GM21619 (cell line): ENCODE results near the gene DDX54.
"Not testable (repeated sequence)": the region's sequence is repeated elsewhere in the genome, so short reads cannot be mapped to it uniquely, and the experiment has no call there.

Experiments
- ATAC-seq: cut with Tn5 transposase; IDR thresholded peaks from one replicate; pipeline ENCODE4 v1.9.1; 2021; ENCODE audit not compliant: unreplicated experiment

DDX54 gene

DNA sequence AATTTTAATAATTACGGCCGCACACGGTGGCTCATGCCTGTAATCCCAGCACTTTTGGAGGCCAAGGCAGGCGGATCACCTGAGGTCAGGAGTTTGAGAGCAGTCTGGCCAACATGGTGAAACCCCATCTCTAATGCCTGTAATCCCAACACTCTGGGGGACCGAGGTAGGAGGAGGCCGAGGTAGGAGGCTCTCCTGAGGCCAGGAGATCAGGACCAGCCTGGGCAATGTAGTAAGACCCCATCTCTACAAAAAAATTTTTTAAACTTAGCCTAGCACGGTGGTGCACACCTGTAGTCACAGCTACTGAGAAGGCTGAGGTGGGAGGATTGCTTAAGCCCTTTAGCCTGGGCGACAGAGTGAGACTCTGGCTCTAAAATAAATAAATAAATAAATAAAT lies 41.3 kb downstream of the DDX54 start:
- no peak for ATAC-seq

DNA sequence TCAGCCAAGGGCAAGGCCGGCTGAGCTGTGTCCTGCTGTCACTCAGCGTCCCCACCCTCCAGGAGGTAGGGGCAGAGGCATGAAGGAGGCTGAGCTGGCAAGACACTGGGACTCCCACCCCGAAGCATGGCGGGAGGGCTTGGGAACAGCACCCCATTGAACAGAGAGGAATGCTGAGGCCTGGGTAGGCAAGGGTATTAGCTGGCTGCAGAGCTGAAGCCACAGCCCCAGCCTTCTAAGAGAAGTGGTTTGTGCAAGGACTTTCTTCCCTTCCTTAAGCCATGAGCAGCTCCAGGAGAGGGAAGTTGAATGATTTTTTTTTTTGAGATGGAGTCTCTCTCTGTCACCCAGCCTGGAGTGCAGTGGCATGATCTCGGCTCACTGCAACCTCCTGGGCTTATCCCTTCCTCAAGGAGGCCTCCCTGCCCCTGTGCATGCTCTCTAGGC lies 42.4 kb downstream of the DDX54 start:
- ATAC-seq, result no peak

DNA sequence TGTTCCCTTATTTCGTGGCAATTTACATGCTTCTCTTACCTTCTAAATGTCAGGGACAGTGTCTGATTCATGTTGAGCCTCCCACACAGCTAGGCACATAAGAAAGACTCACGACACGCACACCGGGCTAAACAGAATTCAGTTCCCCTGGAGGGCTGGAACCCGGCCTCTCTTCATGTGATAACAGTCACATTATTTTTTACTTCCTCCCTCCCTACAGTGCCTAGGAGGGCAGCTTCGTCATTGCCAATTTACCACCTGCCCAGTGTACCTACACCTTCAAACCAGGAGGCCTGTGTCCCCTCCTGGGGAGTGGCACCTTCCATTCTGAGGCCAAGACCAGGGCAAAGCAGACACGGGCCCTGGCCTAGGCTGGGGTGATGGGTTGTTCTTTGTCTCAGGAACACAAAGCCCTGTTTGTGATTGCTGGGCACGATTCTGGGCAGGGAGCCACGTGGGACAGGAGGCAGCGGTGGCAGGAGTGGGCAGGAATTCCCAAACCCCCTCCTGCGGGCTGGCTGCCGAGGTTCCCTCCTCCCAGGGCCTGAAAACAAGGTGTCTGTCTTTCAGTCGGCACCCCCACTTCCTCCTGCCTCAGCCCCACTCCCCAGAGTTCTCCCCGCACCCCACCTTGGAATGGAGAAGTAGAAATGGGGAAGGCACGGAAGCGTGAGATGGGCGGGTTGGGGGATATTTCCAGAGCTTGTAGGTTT lies 42.9 kb downstream of the DDX54 start:
- no peak for ATAC-seq

DNA sequence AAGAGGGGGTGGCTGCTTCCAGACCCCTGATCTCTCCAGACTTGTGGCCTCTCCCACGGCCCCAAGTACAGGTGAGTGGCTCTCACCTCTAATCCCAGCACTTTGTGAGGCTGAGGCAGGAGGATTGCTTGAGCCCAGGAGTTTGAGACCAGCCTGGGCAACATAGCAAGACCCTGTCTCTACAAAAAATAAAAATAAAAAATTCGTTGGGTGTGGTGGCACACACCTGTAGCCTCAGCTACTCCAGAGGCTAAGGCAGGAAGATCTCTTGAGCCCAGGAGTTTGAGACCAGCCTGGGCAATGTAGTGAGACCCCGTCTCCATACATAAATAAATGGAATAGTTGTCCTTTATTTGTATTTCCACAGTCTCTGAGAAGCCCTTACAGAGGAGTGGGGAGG lies 43.6 kb downstream of the DDX54 start:
- ATAC-seq, result not testable (repeated sequence)

DNA sequence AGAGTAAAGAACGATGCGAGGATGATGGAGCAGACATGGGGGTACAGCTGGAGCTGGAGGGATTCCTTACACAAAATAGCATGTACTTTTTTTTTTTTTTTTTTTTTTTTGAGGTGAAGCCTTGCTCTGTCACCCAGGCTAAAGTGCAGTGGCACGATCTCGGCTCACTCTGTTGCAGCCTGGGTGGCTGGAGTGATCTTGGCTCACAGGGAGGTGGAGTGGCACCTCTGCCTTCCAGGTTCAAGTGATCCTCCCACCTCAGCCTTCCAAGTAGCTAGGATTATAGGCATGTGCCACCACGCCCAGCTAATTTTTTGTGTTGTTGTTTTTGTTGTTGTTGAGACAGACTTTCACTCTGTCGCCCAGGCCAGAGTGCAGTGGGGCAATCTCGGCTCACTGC lies 44.6 kb downstream of the DDX54 start:
- no peak for ATAC-seq

DNA sequence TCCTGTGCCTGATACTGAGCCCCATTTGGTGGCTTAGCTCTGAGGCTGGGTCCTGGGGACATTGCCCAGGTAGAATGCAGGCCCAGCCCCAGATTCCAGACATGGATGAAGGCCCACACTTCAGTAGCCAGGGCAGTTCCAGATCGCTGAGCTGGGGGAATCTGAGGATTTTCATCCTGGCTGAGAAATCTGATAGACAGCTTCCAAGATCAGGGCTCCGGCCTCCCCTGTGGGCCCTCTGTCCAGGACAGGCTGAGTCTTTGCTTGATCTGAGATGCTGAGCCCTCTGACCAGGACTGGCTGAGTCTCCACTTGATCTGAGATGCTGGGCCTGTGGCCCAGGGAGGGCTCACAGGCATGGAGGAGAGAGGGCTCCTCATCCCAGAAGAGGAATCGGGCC lies 46.5 kb downstream of the DDX54 start:
- ATAC-seq, result no peak

DNA sequence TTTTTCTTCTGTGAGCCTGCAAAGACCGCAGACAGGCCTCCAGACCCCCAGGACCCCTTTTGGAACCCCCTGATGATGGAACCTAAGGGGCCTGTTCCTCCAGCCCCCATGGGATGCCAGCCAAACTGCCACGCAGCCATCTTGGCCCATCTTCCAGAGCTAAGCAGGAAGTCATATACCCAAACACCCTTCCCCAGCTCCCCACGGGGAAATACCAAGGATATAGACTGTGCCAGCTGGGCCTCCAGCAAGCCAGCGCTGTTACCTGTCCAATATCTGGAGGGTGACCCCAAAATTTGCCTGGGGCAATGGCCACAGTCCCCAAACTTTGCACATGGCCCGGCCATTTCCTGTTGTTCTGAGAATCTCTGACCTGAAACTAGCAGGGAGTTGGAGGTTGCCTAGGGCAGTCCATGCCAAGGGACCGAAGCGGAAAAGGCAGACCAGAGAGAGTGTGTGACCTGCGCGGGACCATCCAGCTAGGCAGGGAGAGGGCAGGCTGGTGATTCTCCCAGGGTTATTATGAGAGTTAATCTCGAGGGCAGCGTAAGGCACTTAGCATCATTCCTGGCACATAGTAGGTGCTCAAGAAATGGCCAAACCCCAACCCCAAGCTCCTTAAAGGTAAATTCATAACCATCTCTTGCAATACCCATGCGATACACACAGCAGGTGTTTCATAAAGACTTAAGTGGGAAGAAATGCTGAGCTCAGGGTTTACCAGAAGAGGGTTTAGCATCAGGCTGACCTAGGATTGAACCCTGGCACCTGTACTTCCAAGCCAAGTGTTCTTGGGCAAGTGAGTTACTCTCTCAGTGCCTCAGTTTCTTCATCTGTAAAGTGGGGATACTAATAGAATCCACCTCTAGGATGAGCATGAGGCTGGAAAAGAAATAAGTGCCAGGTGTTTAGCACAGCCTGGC lies 47.2 kb downstream of the DDX54 start:
- ATAC-seq, result no peak

DNA sequence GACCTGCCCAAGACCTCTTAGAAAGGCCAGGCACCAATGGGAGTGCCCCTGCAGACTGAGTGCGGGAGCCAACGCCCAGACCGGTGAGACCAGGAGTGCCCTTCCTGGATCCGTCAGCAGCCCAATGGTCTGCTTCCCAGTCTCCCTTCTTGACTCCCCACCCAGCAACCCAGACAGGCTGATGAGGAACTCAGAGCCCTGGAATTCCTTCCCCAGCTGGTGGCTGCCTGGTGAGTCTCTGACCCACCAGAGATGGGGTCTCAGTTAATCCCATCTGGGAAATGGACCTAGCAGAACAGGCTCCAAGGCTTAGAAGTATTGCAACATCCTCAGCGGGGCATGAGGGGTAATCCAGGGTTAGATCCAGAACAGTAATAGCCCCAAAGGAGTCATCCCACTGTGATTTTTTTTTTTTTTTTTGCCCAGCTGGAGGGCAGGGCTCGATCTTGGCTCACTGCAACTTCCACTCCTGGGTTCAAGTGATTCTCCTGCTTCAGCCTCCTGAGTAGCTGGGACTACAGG lies 48.2 kb downstream of the DDX54 start:
- no peak for ATAC-seq

DNA sequence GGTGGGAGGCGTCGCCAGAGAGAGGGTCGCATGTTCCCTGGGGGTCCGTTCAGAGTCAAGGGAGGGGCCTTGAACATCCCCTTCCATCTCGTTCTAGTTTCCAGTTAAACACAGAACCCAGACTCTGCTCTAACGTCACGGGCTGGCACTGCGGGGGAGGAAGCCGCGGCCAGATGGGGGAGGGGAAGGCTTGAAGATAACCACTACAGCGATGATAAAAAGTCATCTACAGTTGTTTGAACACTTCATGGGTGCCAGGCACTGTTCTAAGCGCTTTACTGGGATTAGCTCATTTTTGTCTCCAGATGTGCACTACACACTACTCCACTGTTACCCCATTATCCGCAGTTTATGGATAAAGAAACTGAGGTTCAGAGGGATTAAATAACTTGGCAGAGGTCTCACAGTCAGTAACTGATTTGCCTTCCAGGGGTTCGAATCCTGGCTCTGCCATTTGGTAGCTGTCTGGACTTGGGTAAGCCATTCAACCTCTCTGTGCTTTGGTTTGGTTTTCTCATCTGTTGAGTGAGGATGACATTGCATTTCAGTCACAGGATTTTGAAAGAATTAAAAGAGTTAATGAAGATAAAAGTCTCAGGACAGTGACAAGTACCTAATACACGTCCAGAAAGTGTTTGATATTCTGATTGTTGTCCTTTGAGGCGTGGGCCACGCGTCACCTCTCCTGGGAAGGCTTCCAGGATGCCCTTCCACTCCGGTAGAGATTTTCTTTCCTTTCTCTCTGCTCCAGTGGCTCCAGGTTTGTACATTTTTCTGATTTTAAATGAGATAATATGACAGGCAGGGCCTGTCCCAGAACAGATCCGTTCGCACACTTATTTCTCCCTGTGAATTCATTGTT lies 48.9 kb downstream of the DDX54 start:
- ATAC-seq, result no peak

DNA sequence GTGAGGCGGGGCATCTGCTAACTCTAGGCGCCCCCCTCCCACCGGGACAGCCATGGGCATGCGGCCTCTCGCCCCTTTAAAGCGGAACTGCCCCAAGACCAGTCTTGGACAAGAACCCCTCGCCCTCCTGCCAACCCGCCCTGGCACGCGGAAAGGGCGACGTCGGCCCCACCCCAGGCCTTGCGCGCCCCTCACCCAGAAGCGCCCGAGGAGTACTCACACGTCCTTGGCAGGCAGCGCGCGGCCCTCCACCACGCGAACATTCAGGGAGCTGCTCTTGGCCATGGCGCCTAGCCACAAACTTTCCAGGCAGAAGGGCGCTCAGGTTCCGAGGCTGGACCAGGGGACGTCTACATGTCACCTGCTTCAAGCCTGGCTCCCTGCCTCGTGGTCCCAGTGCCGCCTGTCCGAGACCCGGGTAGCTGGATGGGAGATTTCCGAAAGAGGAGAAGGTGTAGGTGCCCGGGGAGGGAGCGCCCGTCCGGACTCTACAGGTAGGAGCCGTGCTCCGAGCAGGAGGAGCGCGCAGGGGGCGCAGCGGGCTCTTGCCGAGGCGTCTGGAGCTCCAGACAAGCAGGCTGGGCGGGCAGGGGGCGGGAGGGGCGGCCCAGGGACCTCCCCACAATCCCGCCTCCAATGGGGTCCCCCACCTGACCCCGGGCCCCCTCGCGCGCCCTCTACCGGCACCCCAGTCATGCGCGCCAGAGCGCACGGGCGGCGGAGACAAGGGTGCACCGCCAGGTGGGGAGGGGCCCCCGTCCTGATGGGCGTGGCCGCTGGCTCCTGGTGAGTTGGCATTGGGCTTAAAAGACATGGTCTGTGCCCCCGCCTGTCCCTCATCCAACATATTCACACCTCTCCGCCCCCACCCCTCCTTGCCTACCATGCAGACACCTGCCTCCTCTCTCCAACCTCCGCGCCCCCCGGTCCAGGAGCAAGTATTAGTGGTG lies 49.8 kb downstream of the DDX54 start, which contains the start of gene RASAL1:
Gene RASAL1, minus strand, starts transcription at position 584 of the 950 bp plus-strand sequence. Its CDS starts 299 bp downstream, at position 285.
- no peak for ATAC-seq

DNA sequence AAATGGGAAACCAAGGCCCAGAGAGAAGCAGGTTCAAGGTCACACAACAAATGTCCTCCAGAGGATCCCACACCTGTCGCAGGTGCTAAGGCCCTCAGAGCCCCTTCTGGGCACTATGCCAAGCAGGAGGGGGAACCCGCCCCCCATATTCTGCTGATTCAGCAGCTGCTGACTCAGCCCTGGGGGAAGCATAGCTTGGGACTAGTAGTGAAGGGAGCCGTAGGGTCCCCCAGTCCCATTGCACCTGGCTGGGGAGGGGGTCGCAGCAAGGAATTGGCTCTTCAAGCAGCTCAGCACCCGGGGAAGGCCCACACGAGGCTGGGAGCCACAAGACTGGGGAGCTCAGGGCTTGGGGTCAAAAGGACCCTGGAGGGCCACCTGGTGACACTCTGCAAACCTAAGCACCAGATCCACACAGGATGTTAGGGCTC lies 50.7 kb downstream of the DDX54 start:
- no peak for ATAC-seq

DNA sequence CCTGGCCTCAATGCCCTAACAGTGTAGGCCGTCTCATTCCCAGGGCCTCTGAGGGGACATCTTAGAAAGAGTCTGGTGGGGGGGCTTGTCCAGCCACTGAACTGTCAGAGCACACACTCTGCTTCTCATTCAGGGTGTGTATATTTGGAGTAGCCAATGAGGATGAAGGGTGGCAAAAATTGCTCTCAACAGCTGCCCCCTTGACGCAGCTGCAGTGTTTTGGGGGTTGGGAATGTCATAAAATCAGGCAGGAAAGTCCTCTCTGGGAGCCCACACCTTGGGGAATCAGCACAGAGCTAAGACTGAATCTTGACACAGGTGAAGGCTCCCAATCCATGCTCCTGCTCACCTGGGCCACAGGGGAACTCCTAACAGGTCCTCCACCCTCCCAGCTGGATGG lies 51.2 kb downstream of the DDX54 start:
- ATAC-seq, result no peak

DNA sequence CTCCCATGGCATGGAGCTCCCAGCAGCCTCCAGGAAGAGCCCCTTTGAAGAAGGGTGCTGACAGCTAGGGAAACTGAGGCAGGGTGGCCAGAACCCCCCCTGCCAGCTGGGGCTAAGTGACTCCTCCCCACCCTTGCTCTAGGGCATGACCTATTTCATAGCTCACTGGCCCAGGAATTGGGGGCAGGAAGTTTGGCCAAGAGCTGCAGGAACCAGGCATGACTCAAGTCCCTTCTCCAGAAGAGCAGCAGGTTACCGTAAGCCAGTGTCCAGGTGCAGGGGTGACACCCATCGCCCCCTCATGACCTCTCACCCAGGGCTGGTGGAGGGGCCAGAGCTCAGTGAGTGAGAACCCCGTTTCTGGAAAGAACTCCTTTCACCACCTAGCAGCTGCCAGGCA lies 51.6 kb downstream of the DDX54 start:
- ATAC-seq, result no peak

DNA sequence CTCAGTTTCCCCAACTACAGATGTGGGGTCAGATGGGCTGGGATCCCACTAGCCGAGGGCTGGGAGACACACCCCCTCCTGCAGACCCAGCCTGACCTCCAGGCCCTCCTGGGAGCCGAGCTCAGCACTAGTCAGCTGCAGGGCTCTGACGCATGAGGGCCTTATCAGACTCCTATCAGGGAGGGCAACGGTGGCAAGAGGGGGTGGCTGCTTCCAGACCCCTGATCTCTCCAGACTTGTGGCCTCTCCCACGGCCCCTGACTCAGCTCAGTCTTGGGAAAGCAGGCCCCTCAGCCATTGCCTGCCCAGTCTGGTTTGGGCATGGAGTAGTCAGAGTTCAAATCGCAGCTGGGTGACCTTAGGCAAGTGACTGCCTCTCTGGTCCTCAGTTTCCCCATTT lies 52.2 kb downstream of the DDX54 start:
- no peak for ATAC-seq

DNA sequence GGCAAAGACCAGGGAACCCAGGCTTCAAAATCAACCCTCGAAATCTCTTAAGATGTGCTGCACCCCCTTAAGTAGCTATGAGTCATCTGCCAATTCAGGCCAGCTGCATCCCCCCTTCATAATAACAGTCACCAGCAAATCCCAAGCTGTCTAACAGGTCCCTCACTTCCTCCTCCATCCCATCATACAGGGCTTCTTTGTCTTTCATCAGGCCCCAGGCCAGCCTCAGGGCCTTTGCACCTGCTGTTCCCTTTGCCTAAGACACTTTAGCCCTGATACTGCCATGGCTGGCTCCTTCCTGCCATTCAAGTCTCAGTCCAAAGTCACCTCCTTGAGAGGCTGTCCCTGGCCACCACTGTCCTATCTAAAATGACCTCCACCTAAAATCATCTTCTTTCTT lies 53.7 kb downstream of the DDX54 start:
- ATAC-seq, result no peak

DNA sequence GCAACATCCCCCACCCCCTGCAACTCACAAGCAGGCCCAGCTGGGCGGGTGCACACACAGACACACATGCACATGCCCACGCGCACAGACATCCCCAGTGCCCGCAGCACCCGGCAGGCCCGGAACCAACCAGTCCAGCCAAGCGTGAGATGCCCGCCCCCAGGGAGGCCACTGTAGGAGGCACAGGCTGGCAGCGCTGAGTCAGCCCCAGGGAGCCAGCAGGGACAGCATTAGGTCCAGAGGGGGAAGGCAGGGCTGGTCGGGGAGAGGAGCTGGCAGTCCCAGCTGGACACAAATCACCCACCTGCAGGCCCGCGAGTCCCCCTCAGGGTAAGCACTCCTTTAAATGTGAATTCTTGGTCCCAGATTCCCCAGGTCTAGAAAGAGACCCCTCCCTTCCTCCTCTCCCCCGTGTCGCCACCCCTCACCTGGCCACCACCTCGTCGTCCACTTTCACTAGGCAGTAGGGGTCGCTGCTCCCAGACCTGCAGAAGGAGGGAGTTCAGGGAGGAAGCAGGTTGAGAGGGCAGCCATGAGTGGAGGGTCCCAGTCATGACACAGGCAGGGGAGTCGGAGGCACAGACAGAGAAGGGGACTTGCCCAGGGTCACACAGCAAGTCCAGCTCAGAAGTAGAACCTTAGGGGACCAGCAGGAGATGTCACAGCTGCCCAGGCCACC lies 54.7 kb downstream of the DDX54 start:
- ATAC-seq, result no peak

DNA sequence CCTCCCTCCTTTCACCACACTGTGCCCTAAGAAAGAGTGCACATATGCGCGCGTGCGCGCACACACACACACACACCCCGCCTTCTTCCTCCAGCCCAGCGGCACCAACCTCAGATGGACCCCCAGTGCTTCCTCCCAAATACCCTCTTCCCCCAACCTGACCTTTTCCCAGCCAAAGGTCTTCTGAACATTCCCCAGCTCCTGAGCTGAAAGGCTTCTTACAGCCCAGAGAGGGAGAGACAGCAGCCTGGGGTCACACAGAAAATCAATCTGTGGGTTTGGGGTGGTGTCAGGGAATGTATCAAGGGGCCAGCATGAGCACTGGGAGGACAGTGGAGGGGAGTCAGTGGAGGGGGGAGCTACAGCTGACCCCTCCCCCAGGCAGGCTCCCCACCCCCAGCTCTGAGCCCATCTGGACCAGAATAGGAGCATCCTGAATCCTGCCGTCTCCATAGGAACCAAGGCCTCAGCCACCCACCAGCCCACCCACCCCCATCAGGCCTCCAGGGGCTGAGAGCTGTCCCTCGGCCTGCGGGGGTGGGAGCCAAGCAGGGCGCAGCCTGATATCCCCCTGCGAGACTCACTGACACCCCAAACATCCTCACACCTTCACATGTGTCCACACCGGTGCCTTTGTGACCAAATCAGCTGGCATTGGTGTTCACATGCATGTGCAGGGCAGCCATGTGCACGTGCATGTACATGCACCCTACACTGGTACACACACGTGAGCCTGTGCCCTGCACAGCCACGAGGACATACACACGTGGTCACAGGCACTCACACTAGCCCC lies 55.4 kb downstream of the DDX54 start:
- ATAC-seq, result no peak
